Left hindlimb (tissue), 1 donor: Measurements from ENCODE around the gene GABRP.
A peak's percentile ranks its signal among the peaks of the same experiment; 100 is the strongest.
"Not testable (repeated sequence)": the region's sequence is repeated elsewhere in the genome, so short reads cannot be mapped to it uniquely, and the experiment has no call there.

Experiments
- DNase-seq: peaks from one replicate; pipeline ENCODE4 v3.0.0-alpha.2; 2018

GABRP gene

DNA sequence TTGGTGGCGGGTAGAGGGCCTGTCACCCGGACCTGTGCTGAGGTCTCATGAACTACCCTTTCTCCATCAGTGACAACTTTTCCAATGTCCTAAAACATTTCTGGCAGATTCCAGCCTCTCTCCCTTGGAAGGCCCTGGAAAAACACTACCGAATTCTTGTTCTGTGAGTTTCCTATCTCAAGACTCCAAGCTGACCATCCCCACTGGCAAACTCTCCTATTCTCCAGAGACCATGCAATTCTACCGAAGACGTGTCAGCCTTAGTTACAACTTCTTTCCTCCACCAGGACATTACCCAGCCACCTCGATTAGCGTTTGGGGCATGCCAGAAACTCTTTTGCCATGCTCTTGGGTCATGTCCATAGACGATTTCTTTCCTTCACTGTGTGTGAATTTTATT is 26.8 kb upstream of the GABRP start:
- DNase-seq = no peak

DNA sequence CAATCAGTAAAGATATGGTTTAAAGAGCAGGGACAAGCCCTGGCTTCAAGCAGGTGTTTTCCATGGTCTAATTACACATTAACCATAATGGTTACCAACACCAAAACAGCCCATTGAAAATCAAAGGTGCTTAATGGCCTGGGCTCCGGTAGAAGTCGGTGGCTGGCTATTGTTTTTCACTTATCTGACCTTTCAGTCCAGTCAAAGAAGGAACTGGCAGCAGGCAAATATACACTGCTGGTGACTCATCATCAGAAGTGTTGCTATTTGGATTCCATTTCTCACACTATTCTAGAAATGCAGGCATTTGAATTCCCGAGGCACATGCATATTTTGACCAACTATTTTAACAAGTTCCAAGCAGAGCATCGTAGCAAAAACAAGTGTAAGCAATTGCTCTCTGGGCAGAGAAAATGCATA is 26.3 kb upstream of the GABRP start:
- no peak for DNase-seq

- DNase-seq = no peak
These were observed 25.9 kb upstream of the GABRP start for GRCh38 chr5:170757669-170758068.

DNA sequence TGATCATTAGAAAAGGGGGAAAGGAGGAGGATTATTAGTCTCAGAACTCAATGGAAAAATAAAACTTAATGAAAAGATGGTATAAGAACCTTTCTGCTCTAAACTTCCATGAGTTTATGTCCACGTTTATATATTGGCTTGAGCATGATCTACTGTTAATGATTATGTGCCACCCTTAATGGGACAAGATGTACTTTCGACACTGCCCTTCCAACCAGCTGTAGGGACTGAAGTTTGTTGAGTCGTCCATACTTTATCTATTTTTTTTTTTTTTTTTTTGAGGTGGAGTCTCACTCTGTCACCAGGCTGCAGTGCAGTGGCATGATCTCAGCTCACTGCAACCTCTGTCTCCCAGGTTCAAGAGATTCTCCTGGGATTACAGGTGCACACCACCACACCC is 25.0 kb upstream of the GABRP start:
- no peak for DNase-seq

- DNase-seq = no peak
These were observed 23.4 kb upstream of the GABRP start for GRCh38 chr5:170760113-170760512.

- no peak for DNase-seq
These were observed 22.3 kb upstream of the GABRP start for GRCh38 chr5:170761048-170761707.

GRCh38 chr5:170761708-170762066 is 21.8 kb upstream of the GABRP start:
- no peak for DNase-seq

- DNase-seq = not testable (repeated sequence)
These were observed 21.2 kb upstream of the GABRP start for GRCh38 chr5:170762298-170762697.

- not testable (repeated sequence) for DNase-seq
These were observed 17.7 kb upstream of the GABRP start for GRCh38 chr5:170765868-170766267.

- DNase-seq = peak; percentile 63
These were observed 14.3 kb upstream of the GABRP start for GRCh38 chr5:170769246-170769645.

DNA sequence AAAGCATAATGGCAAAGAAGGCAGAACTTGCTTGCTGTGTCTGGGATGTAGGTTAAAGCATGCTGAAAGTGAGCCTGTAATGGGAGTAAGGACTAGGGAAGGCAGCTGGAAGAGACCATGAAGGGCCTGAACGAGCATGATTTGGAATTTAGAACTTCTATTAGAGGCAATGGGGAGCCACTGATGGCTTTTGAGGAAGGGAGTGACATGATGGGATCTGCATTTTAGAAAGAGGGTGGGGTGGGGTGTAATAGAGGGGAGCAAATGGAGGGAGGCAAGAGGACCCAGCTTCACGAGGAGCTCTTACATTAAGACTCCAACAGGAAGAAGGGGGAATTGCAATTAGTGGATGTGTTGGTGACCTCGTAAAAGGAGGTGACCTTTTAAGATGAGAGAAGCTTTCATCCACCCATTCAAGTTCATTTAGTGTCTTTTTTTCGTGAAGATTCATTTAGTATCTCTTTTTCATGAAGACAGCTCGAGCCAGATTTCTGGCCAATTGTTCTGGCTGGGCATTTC is 13.6 kb upstream of the GABRP start:
- DNase-seq = no peak

- no peak for DNase-seq
These were observed 12.0 kb upstream of the GABRP start for GRCh38 chr5:170771496-170771895.

- no peak for DNase-seq
These were observed 10.2 kb upstream of the GABRP start for GRCh38 chr5:170773024-170773985.

GRCh38 chr5:170774831-170775230 is 8.7 kb upstream of the GABRP start:
- no peak for DNase-seq

GRCh38 chr5:170781946-170782345 is 1.6 kb upstream of the GABRP start:
- DNase-seq = no peak

DNA sequence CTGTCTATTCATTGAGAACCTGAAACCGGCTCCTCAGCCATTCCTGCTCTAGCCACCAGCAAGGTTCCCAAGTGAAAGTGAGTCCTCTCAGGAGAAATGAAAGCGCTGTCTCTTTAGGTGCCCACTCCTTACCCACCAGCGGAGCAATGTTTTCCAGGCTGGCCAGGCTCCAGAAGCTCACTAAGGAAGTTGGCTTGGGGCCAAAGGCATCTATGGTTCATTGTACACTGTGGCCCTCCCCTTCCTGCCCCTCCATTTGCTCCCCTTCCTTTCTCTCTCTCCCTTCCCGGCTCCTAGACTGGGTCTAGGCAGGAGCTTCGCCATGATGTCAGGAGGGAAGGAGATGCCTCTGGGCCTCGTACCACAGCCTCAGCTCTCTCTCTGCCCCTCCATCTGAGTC is 1.1 kb upstream of the GABRP start:
- DNase-seq = no peak

DNA sequence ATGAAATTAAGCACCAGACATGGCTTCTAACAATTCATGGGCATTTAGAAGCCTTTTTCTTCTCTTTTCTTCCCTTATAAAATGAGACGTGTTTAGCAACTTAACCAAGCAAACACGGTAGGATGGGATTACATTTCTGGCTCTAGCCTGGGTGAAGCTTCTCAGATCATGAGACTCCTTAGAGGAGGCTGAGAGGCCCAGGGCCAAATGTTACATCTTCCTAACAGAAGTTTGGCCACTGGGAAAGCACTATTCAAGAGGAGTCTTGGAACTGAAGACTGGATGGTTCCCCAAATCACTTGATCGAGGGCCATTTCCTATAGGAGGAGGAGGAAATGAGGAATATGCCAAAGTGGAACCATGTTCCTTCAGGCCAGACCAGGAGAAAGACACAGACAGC is 1.9 kb downstream of the GABRP start:
- DNase-seq = no peak

- DNase-seq = no peak
These were observed 3.7 kb downstream of the GABRP start for GRCh38 chr5:170787216-170787615.

DNA sequence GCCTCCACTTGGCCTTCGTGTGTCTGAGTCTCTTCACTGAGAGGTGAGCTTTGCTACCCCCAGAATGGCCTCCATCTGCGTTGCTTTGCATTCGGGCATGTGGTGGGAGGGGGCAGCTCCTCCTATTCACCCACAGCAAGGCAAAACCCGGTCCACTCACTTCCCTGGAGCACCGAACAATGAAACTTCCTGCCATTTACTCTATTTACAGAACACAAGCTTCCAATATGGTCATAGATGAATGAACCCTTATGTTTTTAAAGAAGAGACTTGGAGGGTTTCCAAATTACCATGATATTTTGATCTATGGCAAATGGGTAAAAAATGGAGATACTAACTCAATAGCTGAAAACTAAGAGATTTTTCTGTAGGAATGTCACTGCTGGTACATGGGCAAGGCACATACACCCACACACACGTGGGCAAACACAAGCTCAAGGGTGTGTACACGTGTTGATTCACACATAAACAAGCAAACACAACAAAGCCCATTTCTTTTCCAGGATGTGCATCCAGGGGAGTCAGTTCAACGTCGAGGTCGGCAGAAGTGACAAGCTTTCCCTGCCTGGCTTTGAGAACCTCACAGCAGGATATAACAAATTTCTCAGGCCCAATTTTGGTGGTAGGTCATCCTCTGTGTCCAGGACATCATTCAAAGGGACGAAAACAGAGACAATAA is 5.2 kb downstream of the GABRP start:
- no peak for DNase-seq

DNA sequence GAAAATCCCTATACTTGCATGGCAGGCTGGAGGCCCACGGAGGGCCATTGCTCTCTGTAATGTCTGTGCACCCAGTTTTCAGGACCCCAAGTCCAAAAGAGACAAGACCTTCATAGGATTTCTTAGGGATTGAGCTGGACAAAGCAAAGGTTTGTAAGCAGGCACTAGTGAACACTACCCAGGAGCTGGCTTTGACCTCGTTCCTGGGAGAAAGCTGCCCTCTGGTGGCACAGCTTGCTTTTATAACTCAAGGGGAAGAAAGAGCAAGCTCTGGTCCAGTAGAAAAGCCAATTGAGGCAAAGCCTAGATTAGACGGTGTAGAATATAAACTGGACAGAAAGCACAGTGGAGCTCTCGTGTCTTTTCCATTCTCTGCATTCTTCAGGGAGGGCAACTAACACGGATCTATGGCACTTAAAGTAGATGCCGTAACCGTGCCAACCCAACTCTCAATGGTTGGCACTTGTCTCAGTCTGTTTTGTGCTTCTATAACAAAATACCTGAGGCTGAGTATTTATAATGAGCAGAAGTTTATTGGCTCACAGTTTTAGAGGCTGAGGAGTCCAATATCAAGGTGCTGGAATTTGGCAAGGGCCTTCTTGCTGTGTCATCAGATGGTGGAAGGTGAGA is 7.9 kb downstream of the GABRP start:
- peak; percentile 53 for DNase-seq

DNA sequence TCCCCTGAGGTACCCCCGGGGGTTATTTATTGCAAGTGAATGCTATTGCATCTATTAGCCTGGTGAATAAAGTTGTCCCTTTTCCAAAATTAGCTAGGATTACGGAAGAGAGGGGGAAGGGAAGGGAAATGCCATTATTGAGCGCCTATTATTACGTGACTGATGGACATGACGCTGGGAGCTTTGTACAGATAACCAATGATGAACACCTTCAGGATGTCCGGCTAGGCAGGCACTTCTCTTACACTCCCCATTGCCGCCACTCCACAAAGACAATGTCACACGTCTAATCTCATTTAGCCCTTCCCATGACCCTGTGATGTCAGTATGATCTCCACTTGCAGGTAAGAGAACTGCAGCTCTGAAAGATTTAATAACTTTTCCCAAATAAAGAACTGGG is 9.4 kb downstream of the GABRP start:
- no peak for DNase-seq

- DNase-seq = no peak
These were observed 11.6 kb downstream of the GABRP start for GRCh38 chr5:170795154-170795553.

- no peak for DNase-seq
These were observed 22.1 kb downstream of the GABRP start for GRCh38 chr5:170805666-170806065.
